Muscle layer of colon (tissue), 2 donors: ENCODE data around the gene TEKT1.
"Not testable (repeated sequence)": the region's sequence is repeated elsewhere in the genome, so short reads cannot be mapped to it uniquely, and the experiment has no call there.

Experiments used
- H3K27ac ChIP-seq: one replicate; pipeline ENCODE4 v1.7.0; 2013; ENCODE audit warnings: low read depth, mild to moderate bottlenecking, low read length, moderate library complexity
- H3K27me3 ChIP-seq, 2 donors: one replicate each; pipeline ENCODE4 v1.7.0; 2013; ENCODE audit warnings: low read length in 2 of 2, mild to moderate bottlenecking in 2 of 2; ENCODE audit not compliant: insufficient read depth in 2 of 2, control insufficient read depth in 1 of 2
- H3K36me3 ChIP-seq: one replicate; pipeline ENCODE4 v1.7.0; 2013; ENCODE audit warnings: mild to moderate bottlenecking, low read length; ENCODE audit not compliant: insufficient read depth
- H3K4me1 ChIP-seq: one replicate; pipeline ENCODE4 v1.7.0; 2013; ENCODE audit warnings: mild to moderate bottlenecking, low read length; ENCODE audit not compliant: insufficient read depth
- H3K4me3 ChIP-seq, 2 donors: one replicate each; pipeline ENCODE4 v1.7.0; 2013; ENCODE audit warnings: low read length in 2 of 2, low read depth in 1 of 2, mild to moderate bottlenecking in 1 of 2, moderate library complexity in 1 of 2
- H3K9ac ChIP-seq: one replicate; pipeline ENCODE4 v1.7.0; 2013; ENCODE audit warnings: low read length
- H3K9me3 ChIP-seq: one replicate; pipeline ENCODE4 v1.7.0; 2013; ENCODE audit warnings: mild to moderate bottlenecking, low read length
- donor health status: abdominal sarcoma.
- donor health status: Adenocarcinoma of cecum.

TEKT1 gene

GRCh38 chr17:6853764-6854442, 22.4 kb upstream of the TEKT1 start:
- Histone ChIP-seq H3K36me3 (no peaks in the 10 kb centered on the region), H3K9ac (no peak overlapping the region), H3K27me3 (peaks cover 0 to 11% of the 10 kb centered on the region in 2 donors), H3K9me3 (no peaks in the 10 kb centered on the region), H3K4me1 (no peaks in the 10 kb centered on the region), H3K27ac (no peak overlapping the region), H3K4me3 (no peak overlapping the region)

GRCh38 chr17:6848545-6849179, 17.1 kb upstream of the TEKT1 start:
- not testable (repeated sequence) for H3K36me3 ChIP-seq, H3K4me1 ChIP-seq

GRCh38 chr17:6846138-6846537, 14.6 kb upstream of the TEKT1 start:
- H3K9ac ChIP-seq, H3K9me3 ChIP-seq, H3K27ac ChIP-seq, H3K4me1 ChIP-seq, H3K27me3 ChIP-seq, H3K4me3 ChIP-seq, H3K36me3 ChIP-seq: not testable (repeated sequence)

More at GRCh38 chr17:6848545-6849179, 17.1 kb upstream of the TEKT1 start:
- H3K9ac ChIP-seq, H3K27me3 ChIP-seq, H3K9me3 ChIP-seq, H3K4me3 ChIP-seq, H3K27ac ChIP-seq: not testable (repeated sequence)

GRCh38 chr17:6844406-6844805, 12.9 kb upstream of the TEKT1 start:
- H3K27me3 ChIP-seq, H3K4me1 ChIP-seq, H3K9ac ChIP-seq: not testable (repeated sequence)

GRCh38 chr17:6843241-6843880, 11.8 kb upstream of the TEKT1 start:
- Histone ChIP-seq H3K36me3 (no peaks in the 10 kb centered on the region), H3K9ac (no peak overlapping the region), H3K9me3 (no peaks in the 10 kb centered on the region), H3K27ac (no peak overlapping the region), H3K27me3 (no peaks in the 10 kb centered on the region), H3K4me3 (no peak overlapping the region), H3K4me1 (no peaks in the 10 kb centered on the region)

More at GRCh38 chr17:6844406-6844805, 12.9 kb upstream of the TEKT1 start:
- not testable (repeated sequence) for H3K4me3 ChIP-seq, H3K9me3 ChIP-seq, H3K27ac ChIP-seq, H3K36me3 ChIP-seq

- H3K9ac ChIP-seq, H3K4me3 ChIP-seq, H3K9me3 ChIP-seq, H3K4me1 ChIP-seq, H3K27me3 ChIP-seq, H3K36me3 ChIP-seq, H3K27ac ChIP-seq: not testable (repeated sequence)
Observed at GRCh38 chr17:6841769-6842168, 10.2 kb upstream of the TEKT1 start.

GRCh38 chr17:6830383-6830986, 1.0 kb downstream of the TEKT1 start:
- Histone ChIP-seq H3K27me3 (peaks cover 15 to 21% of the 10 kb centered on the region in 2 donors), H3K27ac (no peak overlapping the region), H3K4me1 (no peaks in the 10 kb centered on the region), H3K36me3 (no peaks in the 10 kb centered on the region), H3K9ac (no peak overlapping the region), H3K4me3 (no peak overlapping the region), H3K9me3 (no peaks in the 10 kb centered on the region)

GRCh38 chr17:6823011-6823442, 8.5 kb downstream of the TEKT1 start:
- Histone ChIP-seq H3K27ac (no peak overlapping the region), H3K9ac (no peak overlapping the region), H3K4me3 (no peak overlapping the region), H3K4me1 (no peaks in the 10 kb centered on the region), H3K9me3 (peaks cover 6% of the 10 kb centered on the region), H3K36me3 (no peaks in the 10 kb centered on the region), H3K27me3 (no peaks in the 10 kb centered on the region)

GRCh38 chr17:6818938-6819337, 12.6 kb downstream of the TEKT1 start:
- Histone ChIP-seq H3K9ac (no peak overlapping the region), H3K27me3 (no peaks in the 10 kb centered on the region), H3K27ac (no peak overlapping the region), H3K4me3 (no peak overlapping the region), H3K4me1 (no peaks in the 10 kb centered on the region), H3K36me3 (no peaks in the 10 kb centered on the region), H3K9me3 (peaks cover 6% of the 10 kb centered on the region)

GRCh38 chr17:6816368-6816767, 15.2 kb downstream of the TEKT1 start:
- not testable (repeated sequence) for H3K36me3 ChIP-seq, H3K27me3 ChIP-seq, H3K4me3 ChIP-seq, H3K4me1 ChIP-seq, H3K9me3 ChIP-seq, H3K9ac ChIP-seq, H3K27ac ChIP-seq

GRCh38 chr17:6815775-6816174, 15.8 kb downstream of the TEKT1 start:
- H3K27me3 ChIP-seq = no peaks in the 10 kb centered on the region
- H3K9me3 ChIP-seq = peaks cover 3% of the 10 kb centered on the region
- no peaks in the 10 kb centered on the region for H3K36me3 ChIP-seq
- H3K27ac ChIP-seq = no peak overlapping the region
- no peak overlapping the region for H3K9ac ChIP-seq
- no peaks in the 10 kb centered on the region for H3K4me1 ChIP-seq
- H3K4me3 ChIP-seq = no peak overlapping the region
